Measurements from ENCODE around the gene XG.
"Not testable (repeated sequence)": the region's sequence is repeated elsewhere in the genome, so short reads cannot be mapped to it uniquely, and the experiment has no call there.

The XG gene

DNA sequence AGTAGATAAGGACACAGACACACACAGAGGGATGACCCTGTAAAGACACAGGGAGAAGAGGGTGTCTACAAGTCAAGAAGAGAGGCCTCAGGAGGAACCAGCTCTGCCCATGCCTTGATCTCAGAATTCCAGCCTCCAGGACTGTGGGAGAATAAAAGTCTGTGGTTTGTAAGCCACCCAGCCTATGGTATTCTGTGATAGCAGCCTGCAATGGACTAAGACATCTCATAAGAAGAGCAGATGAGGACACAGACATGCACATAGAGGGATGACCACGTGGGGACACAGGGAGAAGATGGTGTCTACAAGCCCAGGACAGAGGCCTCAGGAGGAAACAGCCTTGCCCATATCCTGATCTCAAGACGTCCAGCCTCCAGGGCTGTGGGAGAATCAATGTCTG lies 9.4 kb downstream of the XG start:
- H3K79me2 ChIP-seq (ENCODE audit: control insufficient read depth, low read length): no peaks in the 10 kb centered on the region
- no peaks in the 10 kb centered on the region for H3F3A ChIP-seq (ENCODE audit: control insufficient read depth, insufficient read depth)
- H4K20me1 ChIP-seq (ENCODE audit: control insufficient read depth, insufficient read depth, low read depth, low read length): no peaks in the 10 kb centered on the region
- no peaks in the 10 kb centered on the region for H3K36me3 ChIP-seq (ENCODE audit: control insufficient read depth, low read length)
- H3K9me2 ChIP-seq (replicated peaks; ENCODE audit: control insufficient read depth, low read length): no peaks in the 10 kb centered on the region
- no peak overlapping the region for H3K27ac ChIP-seq (ENCODE audit: low read depth, low read length)
- no peaks in the 10 kb centered on the region; the same call in 1 of the 2 replicates for H3K27me3 ChIP-seq (ENCODE audit: control insufficient read depth, low read length)
- no peaks in the 10 kb centered on the region for H3K4me1 ChIP-seq (ENCODE audit: control insufficient read depth, low read length)
- no peak for TF ChIP-seq EZH2phosphoT487 (IDR thresholded peaks at IDR 0.05; ENCODE audit: borderline replicate concordance, low read length)
- TF ChIP-seq, protein P1, sequence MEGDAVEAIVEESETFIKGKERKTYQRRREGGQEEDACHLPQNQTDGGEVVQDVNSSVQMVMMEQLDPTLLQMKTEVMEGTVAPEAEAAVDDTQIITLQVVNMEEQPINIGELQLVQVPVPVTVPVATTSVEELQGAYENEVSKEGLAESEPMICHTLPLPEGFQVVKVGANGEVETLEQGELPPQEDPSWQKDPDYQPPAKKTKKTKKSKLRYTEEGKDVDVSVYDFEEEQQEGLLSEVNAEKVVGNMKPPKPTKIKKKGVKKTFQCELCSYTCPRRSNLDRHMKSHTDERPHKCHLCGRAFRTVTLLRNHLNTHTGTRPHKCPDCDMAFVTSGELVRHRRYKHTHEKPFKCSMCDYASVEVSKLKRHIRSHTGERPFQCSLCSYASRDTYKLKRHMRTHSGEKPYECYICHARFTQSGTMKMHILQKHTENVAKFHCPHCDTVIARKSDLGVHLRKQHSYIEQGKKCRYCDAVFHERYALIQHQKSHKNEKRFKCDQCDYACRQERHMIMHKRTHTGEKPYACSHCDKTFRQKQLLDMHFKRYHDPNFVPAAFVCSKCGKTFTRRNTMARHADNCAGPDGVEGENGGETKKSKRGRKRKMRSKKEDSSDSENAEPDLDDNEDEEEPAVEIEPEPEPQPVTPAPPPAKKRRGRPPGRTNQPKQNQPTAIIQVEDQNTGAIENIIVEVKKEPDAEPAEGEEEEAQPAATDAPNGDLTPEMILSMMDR (IDR thresholded peaks at IDR 0.05; ENCODE audit: low read depth, low read length, poor library complexity, severe bottlenecking): no peak
- H3K4me2 ChIP-seq (ENCODE audit: low read length): no peak overlapping the region
- H3K4me3 ChIP-seq (ENCODE audit: low read length): no peak overlapping the region
- no peaks in the 10 kb centered on the region for H3K9me3 ChIP-seq (ENCODE audit: control insufficient read depth, insufficient read depth, low read length)

DNA sequence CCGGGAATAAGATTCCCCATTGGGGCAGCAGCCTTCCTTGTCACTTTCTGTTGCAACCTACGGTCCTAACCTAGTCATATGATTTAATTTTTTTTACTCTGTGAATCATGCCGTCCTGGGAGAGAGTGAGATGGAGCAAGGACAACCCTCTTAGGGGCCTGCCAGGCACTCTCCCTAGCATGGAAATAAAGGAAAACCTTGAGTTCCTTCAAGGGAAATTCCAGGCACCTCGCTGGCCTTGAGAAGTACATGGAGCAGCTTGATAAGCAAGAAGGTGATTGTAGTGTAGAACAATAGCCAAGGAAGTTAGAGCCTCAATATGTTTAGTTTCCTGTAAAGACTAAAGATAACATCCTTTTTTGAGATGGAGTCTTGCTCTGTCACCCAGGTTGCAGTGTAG lies 10.8 kb downstream of the XG start:
- not testable (repeated sequence) for H3K27me3 ChIP-seq (ENCODE audit: control insufficient read depth, low read length); H3K4me1 ChIP-seq (ENCODE audit: control insufficient read depth, low read length); H3F3A ChIP-seq (ENCODE audit: control insufficient read depth, insufficient read depth); H3K36me3 ChIP-seq (ENCODE audit: control insufficient read depth, low read length); H4K20me1 ChIP-seq (ENCODE audit: control insufficient read depth, insufficient read depth, low read depth, low read length); H3K4me2 ChIP-seq (ENCODE audit: low read length); H3K4me3 ChIP-seq (ENCODE audit: low read length); H3K9me3 ChIP-seq (ENCODE audit: control insufficient read depth, insufficient read depth, low read length); H3K27ac ChIP-seq (ENCODE audit: low read depth, low read length); H3K9me2 ChIP-seq (replicated peaks; ENCODE audit: control insufficient read depth, low read length); H3K79me2 ChIP-seq (ENCODE audit: control insufficient read depth, low read length)

DNA sequence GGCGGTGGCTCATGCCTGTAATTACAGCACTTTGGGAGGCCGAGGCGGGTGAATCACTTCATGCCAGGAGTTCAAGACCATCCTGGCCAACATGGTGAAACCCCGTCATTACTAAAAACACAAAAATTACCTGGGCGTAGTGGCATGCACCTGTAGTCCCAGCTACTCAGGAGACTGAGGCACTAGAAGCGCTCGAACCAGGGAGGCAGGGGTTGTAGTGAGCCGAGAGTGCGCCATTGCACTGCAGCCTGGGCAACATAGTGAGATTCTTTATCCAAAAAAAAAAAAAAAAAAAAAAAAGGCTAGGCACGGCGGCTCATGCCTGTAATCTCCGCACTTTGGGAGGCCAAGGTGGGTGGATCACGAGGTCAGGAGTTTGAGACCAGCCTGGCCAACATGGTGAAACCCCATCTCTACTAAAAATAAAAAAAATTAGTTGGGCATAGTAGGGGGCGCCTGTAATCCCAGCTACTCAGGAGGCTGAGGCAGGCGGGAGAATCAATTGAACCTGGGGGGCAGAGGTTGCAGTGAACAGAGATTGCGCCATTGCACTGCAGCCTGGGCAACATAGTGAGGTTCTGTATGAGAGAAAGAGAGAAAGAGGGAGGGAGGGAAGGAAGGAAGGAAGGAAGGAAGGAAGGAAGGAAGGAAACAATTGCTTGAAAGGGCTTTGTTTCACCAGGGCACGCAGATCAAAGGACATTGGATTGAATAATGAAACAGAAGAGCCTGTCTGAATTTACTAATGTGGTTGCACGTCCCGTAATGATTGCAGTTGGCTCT lies 13.1 kb downstream of the XG start:
- not testable (repeated sequence) for H3K4me1 ChIP-seq (ENCODE audit: control insufficient read depth, low read length); H4K20me1 ChIP-seq (ENCODE audit: control insufficient read depth, insufficient read depth, low read depth, low read length); H3K79me2 ChIP-seq (ENCODE audit: control insufficient read depth, low read length); H3K27me3 ChIP-seq (ENCODE audit: control insufficient read depth, low read length); H3F3A ChIP-seq (ENCODE audit: control insufficient read depth, insufficient read depth); H3K9me2 ChIP-seq (replicated peaks; ENCODE audit: control insufficient read depth, low read length); H3K4me2 ChIP-seq (ENCODE audit: low read length); H3K4me3 ChIP-seq (ENCODE audit: low read length); H3K27ac ChIP-seq (ENCODE audit: low read depth, low read length); H3K36me3 ChIP-seq (ENCODE audit: control insufficient read depth, low read length); H3K9me3 ChIP-seq (ENCODE audit: control insufficient read depth, insufficient read depth, low read length)

DNA sequence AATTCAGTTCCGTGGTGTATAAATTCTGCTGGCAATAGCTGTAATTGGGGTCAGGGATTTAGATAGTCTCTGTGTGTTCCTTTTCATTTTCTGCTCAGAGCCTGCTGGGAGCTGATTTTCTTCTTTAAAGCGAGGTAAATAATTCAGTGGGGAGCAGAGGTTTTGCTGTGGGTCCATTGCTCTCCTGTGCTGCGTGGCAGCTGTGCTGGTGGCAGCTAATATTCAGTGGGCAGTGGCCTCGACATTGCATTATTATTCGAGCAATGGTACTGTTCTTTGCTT lies 13.7 kb downstream of the XG start:
- H3K4me2 ChIP-seq (ENCODE audit: low read length): no peak overlapping the region

More for the DNA sequence above, 13.7 kb downstream of the XG start:
- Histone ChIP-seq H3K4me3 (ENCODE audit: low read length) (no peak overlapping the region), H3K4me1 (ENCODE audit: control insufficient read depth, low read length) (no peaks in the 10 kb centered on the region), H3K27me3 (ENCODE audit: control insufficient read depth, low read length) (no peaks in the 10 kb centered on the region), H4K20me1 (ENCODE audit: control insufficient read depth, insufficient read depth, low read depth, low read length) (no peaks in the 10 kb centered on the region), H3K27ac (ENCODE audit: low read depth, low read length) (no peak overlapping the region), H3K79me2 (ENCODE audit: control insufficient read depth, low read length) (no peaks in the 10 kb centered on the region), H3F3A (ENCODE audit: control insufficient read depth, insufficient read depth) (no peaks in the 10 kb centered on the region), H3K36me3 (ENCODE audit: control insufficient read depth, low read length) (no peaks in the 10 kb centered on the region), H3K9me3 (ENCODE audit: control insufficient read depth, insufficient read depth, low read length) (no peaks in the 10 kb centered on the region), H3K9me2 (replicated peaks; ENCODE audit: control insufficient read depth, low read length) (no peaks in the 10 kb centered on the region)
- TF ChIP-seq, protein P1 (IDR thresholded peaks at IDR 0.05; ENCODE audit: low read depth, low read length, poor library complexity, severe bottlenecking): no peak
- TF ChIP-seq EZH2phosphoT487 (IDR thresholded peaks at IDR 0.05; ENCODE audit: borderline replicate concordance, low read length): no peak

Data from DOHH2 (cell line).